Panc1 (cell line): ENCODE measurements around the gene PEX7. TPM values are rescaled to one million over a fixed set of nuclear protein-coding genes. Genes with fewer than 3 reads are reported as not detected.

Experiments used
- ATAC-seq: fragments of 200-7000 bp; cut with Tn5 transposase; 2 replicates; pipeline ENCODE4 v1.9.1; 2020; ENCODE audit warnings: mild to moderate bottlenecking, moderate library complexity
- BruUV-seq: library from RNA; stranded (reverse); fragments of 400-500 nt; replicated peaks from 2 replicates; lab custom pipeline; 2021; lab: Mats Ljungman, UMichigan
- CTCF ChIA-PET: fragments of 300-600 bp; sonication (Branson Sonifier 250); formaldehyde crosslinking; loops from one replicate; lab custom pipeline; 2022; ENCODE audit warnings: antibody characterized with exemption; lab: Charles Lee
- POLR2A ChIA-PET: fragments of 300-600 bp; sonication (Branson Sonifier 250); formaldehyde crosslinking; loops from one replicate; lab custom pipeline; 2022; ENCODE audit warnings: antibody characterized with exemption; lab: Charles Lee
- DNase-seq: peaks from one replicate; pipeline ENCODE4 v3.0.0-alpha.2; 2010; ENCODE audit warnings: low read depth, low spot score
- H3K27ac ChIP-seq: 2 replicates; pipeline ENCODE4 v1.5.1; 2011; ENCODE audit warnings: mild to moderate bottlenecking, low read length, inconsistent platforms
- H3K27me3 ChIP-seq: fragments of 200-500 bp; sonication (Bioruptor generic); 2 replicates; pipeline ENCODE4 v1.6.0; 2014; ENCODE audit warnings: low read length, inconsistent platforms; ENCODE audit not compliant: control insufficient read depth, insufficient read depth
- H3K36me3 ChIP-seq: fragments of 200-500 bp; sonication (Bioruptor generic); 2 replicates; pipeline ENCODE4 v1.5.1; 2014; ENCODE audit warnings: inconsistent platforms, mild to moderate bottlenecking, low read length, moderate library complexity; ENCODE audit not compliant: control insufficient read depth, insufficient read depth
- H3K4me1 ChIP-seq: 2 replicates; pipeline ENCODE4 v1.5.1; 2011; ENCODE audit warnings: inconsistent platforms, mild to moderate bottlenecking, low read length, moderate library complexity; ENCODE audit not compliant: control insufficient read depth, insufficient read depth
- H3K4me3 ChIP-seq, 2 experiments: 2 replicates each; pipeline ENCODE4 v1.5.1; 2011 to 2012; ENCODE audit warnings: low read depth in 2 of 2, low read length in 2 of 2, mild to moderate bottlenecking in 2 of 2, inconsistent platforms in 1 of 2, moderate library complexity in 1 of 2
- H3K9me3 ChIP-seq: fragments of 200-500 bp; sonication (Bioruptor generic); 2 replicates; pipeline ENCODE4 v1.5.1; 2014; ENCODE audit warnings: low read depth, mild to moderate bottlenecking, inconsistent platforms, low read length, moderate library complexity; ENCODE audit not compliant: control insufficient read depth, insufficient read depth
- POLR2AphosphoS5 ChIP-seq: IDR thresholded peaks from 2 replicates; pipeline ENCODE4 v1.6.1; 2012; ENCODE audit warnings: mild to moderate bottlenecking, low read depth, low read length, moderate library complexity
- REST ChIP-seq, 2 experiments: IDR thresholded peaks; 2 replicates each; pipeline ENCODE4 v1.6.1; 2011 to 2012; ENCODE audit warnings: low read depth in 2 of 2, control low read depth in 1 of 2, low read length in 1 of 2, mild to moderate bottlenecking in 1 of 2, moderate library complexity in 1 of 2; ENCODE audit not compliant: insufficient read depth in 1 of 2
- SIN3A ChIP-seq: IDR thresholded peaks from 2 replicates; pipeline ENCODE4 v1.6.1; 2012; ENCODE audit warnings: low read depth, mild to moderate bottlenecking, low read length, moderate library complexity, borderline replicate concordance; ENCODE audit not compliant: insufficient read depth
- TCF7L2 ChIP-seq: IDR thresholded peaks from 2 replicates; pipeline ENCODE4 v1.6.1; 2011; ENCODE audit warnings: mild to moderate bottlenecking, low read depth, low read length, inconsistent platforms
- in situ Hi-C: cut with HindIII; loops from 2 replicates; pipeline ENCODE4 v1.10.0; 2016; ENCODE audit warnings: low sequenced_read_pairs, low pct_unique_long_range_greater_than_20kb
- intact Hi-C: fragments of 100-400 bp; cut with micrococcal nuclease; formaldehyde crosslinking; loops from one replicate; pipeline ENCODE4 v1.10.0; 2022; ENCODE audit not compliant: unreplicated experiment
- total RNA-seq: library from RNA; stranded (reverse); gene quantifications from one replicate; pipeline ENCODE4 v1.2.1, GENCODE V29; 2021; ENCODE audit not compliant: unreplicated experiment
- TF ChIP-seq, protein P1 (sequence below): fragments of 450-650 bp; IDR thresholded peaks from 2 replicates; pipeline ENCODE4 v1.5.1; 2017; ENCODE audit warnings: mild to moderate bottlenecking

The PEX7 gene
- total RNA-seq, 1 experiment from 2014 or later: 8.8 TPM

GRCh38 chr6:136860043-136860442, 37.7 kb downstream of the PEX7 start:
- intact Hi-C loops: no loop called here
- no peaks in the 10 kb centered on the region for H3K27me3 ChIP-seq
- no peaks in the 10 kb centered on the region for H3K4me1 ChIP-seq
- CTCF ChIA-PET: no interaction called here
- DNase-seq (no peak), ATAC-seq (no peak)
- no peak for TF ChIP-seq TCF7L2
- no peak for TF ChIP-seq POLR2AphosphoS5
- TF ChIP-seq, protein P1, sequence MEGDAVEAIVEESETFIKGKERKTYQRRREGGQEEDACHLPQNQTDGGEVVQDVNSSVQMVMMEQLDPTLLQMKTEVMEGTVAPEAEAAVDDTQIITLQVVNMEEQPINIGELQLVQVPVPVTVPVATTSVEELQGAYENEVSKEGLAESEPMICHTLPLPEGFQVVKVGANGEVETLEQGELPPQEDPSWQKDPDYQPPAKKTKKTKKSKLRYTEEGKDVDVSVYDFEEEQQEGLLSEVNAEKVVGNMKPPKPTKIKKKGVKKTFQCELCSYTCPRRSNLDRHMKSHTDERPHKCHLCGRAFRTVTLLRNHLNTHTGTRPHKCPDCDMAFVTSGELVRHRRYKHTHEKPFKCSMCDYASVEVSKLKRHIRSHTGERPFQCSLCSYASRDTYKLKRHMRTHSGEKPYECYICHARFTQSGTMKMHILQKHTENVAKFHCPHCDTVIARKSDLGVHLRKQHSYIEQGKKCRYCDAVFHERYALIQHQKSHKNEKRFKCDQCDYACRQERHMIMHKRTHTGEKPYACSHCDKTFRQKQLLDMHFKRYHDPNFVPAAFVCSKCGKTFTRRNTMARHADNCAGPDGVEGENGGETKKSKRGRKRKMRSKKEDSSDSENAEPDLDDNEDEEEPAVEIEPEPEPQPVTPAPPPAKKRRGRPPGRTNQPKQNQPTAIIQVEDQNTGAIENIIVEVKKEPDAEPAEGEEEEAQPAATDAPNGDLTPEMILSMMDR: no peak
- TF ChIP-seq SIN3A: no peak
- no peak for TF ChIP-seq REST (IDR thresholded peaks at IDR 0.05; ENCODE audit: insufficient read depth in 1 of 2, low read depth in 2 of 2, low read length in 1 of 2)
- no peak overlapping the region for H3K4me3 ChIP-seq
- POLR2A ChIA-PET: no interaction called here
- no TSS peak for BruUV-seq
- H3K9me3 ChIP-seq: no peaks in the 10 kb centered on the region
- H3K27ac ChIP-seq: no peak overlapping the region
- in situ Hi-C loops: no loop called here
- H3K36me3 ChIP-seq: no peaks in the 10 kb centered on the region

GRCh38 chr6:136862662-136863061, 40.3 kb downstream of the PEX7 start:
- in situ Hi-C loops (no loop called here), intact Hi-C loops (no loop called here)
- BruUV-seq: no TSS peak
- TF ChIP-seq REST (IDR thresholded peaks at IDR 0.05; ENCODE audit: insufficient read depth in 1 of 2, low read depth in 2 of 2, low read length in 1 of 2): no peak
- no peak for TF ChIP-seq SIN3A
- TF ChIP-seq, protein P1: no peak
- TF ChIP-seq TCF7L2: no peak
- TF ChIP-seq POLR2AphosphoS5: no peak
- no peak for ATAC-seq
- DNase-seq: no peak
- H3K9me3 ChIP-seq: no peaks in the 10 kb centered on the region
- H3K27me3 ChIP-seq: no peaks in the 10 kb centered on the region
- ChIA-PET POLR2A (no interaction called here), CTCF (no interaction called here)
- no peaks in the 10 kb centered on the region for H3K36me3 ChIP-seq
- no peak overlapping the region for H3K27ac ChIP-seq
- no peaks in the 10 kb centered on the region for H3K4me1 ChIP-seq
- H3K4me3 ChIP-seq: no peak overlapping the region
